ENCODE results near the gene MED4. TPM values are rescaled to one million over a fixed set of nuclear protein-coding genes. Genes with fewer than 3 reads are reported as not detected.

The MED4 gene
- total RNA-seq, 4 donors from 2014 or later = 32.8 to 36.8 (median 34.5) TPM

DNA sequence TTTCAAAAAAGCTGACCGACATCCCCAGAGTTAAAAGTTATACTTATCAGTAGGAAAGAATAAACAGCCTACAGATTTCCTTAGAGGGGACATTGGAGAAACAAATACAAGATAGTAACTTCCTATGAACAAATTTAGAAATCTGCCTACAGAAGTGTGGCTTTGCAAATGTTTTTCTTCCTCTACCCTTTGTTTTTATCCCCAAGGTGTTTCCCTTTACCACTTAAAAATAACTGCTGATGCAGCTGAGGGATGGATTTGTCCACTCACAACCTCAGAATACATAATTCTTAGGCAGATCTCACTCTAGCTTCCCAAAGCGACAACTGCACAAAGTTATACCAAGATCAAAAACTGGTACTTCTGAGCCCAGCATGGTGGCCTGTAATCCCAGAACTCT, 20.9 kb downstream of the MED4 start:
- TF ChIP-seq POLR2A (IDR thresholded peaks at IDR 0.05) = no peak
- TF ChIP-seq, protein P1, sequence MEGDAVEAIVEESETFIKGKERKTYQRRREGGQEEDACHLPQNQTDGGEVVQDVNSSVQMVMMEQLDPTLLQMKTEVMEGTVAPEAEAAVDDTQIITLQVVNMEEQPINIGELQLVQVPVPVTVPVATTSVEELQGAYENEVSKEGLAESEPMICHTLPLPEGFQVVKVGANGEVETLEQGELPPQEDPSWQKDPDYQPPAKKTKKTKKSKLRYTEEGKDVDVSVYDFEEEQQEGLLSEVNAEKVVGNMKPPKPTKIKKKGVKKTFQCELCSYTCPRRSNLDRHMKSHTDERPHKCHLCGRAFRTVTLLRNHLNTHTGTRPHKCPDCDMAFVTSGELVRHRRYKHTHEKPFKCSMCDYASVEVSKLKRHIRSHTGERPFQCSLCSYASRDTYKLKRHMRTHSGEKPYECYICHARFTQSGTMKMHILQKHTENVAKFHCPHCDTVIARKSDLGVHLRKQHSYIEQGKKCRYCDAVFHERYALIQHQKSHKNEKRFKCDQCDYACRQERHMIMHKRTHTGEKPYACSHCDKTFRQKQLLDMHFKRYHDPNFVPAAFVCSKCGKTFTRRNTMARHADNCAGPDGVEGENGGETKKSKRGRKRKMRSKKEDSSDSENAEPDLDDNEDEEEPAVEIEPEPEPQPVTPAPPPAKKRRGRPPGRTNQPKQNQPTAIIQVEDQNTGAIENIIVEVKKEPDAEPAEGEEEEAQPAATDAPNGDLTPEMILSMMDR (IDR thresholded peaks at IDR 0.05) = no peak
- Histone ChIP-seq H3K27me3 (no peaks in the 10 kb centered on the region), H3K36me3 (peaks cover 23 to 47% of the 10 kb centered on the region in 2 donors), H3K4me1 (no peaks in the 10 kb centered on the region), H3K4me3 (replicated peaks in 1 of 3) (no peak overlapping the region), H3K9me3 (no peaks in the 10 kb centered on the region), H3K27ac (no peak overlapping the region)
- DNase-seq = no peak
- WGBS, 2 donors = 87 to 92% methylated on average over 2 of the region's 2 CpGs
- intact Hi-C loops (cut with DNase I) = no loop called here

GRCh38 chr13:48072787-48073186, 22.1 kb downstream of the MED4 start:
- TF ChIP-seq, protein P1 (IDR thresholded peaks at IDR 0.05) = no peak
- no peak for TF ChIP-seq POLR2A (IDR thresholded peaks at IDR 0.05)
- Histone ChIP-seq H3K27ac (no peak overlapping the region), H3K27me3 (no peaks in the 10 kb centered on the region), H3K36me3 (peaks cover 14 to 35% of the 10 kb centered on the region in 2 donors), H3K4me1 (no peaks in the 10 kb centered on the region), H3K4me3 (replicated peaks in 1 of 3) (no peak overlapping the region), H3K9me3 (no peaks in the 10 kb centered on the region)
- no peak for DNase-seq
- WGBS, 2 donors = 99 to 100% methylated on average over 2 of the region's 2 CpGs
- intact Hi-C loops (cut with DNase I) = no loop called here

- H3K27ac ChIP-seq = no peak overlapping the region
- no peak for DNase-seq
- WGBS, 2 donors = 87 to 95% methylated on average over 3 of the region's 3 CpGs
- H3K27me3 ChIP-seq = no peaks in the 10 kb centered on the region
- TF ChIP-seq, protein P1 (IDR thresholded peaks at IDR 0.05) = no peak
- TF ChIP-seq POLR2A (IDR thresholded peaks at IDR 0.05) = no peak
- H3K4me3 ChIP-seq (replicated peaks in 1 of 3) = no peak overlapping the region
- no peaks in the 10 kb centered on the region for H3K4me1 ChIP-seq
- intact Hi-C loops (cut with DNase I) = no loop called here
- H3K9me3 ChIP-seq = no peaks in the 10 kb centered on the region
- peaks cover 14 to 31% of the 10 kb centered on the region in 2 donors for H3K36me3 ChIP-seq
Observed at GRCh38 chr13:48072304-48072703, 22.6 kb downstream of the MED4 start.

- TF ChIP-seq POLR2A (IDR thresholded peaks at IDR 0.05) = no peak
- TF ChIP-seq, protein P1 (IDR thresholded peaks at IDR 0.05) = no peak
- Histone ChIP-seq H3K9me3 (no peaks in the 10 kb centered on the region), H3K27ac (no peak overlapping the region), H3K36me3 (peaks cover 18 to 23% of the 10 kb centered on the region in 2 donors), H3K27me3 (no peaks in the 10 kb centered on the region), H3K4me3 (replicated peaks in 1 of 3) (no peak overlapping the region), H3K4me1 (no peaks in the 10 kb centered on the region)
- WGBS, 2 donors = 79 to 90% methylated on average over 5 of the region's 5 CpGs
- DNase-seq = no peak
- intact Hi-C loops (cut with DNase I) = no loop called here
Observed at GRCh38 chr13:48070942-48071341, 24.0 kb downstream of the MED4 start.

DNA sequence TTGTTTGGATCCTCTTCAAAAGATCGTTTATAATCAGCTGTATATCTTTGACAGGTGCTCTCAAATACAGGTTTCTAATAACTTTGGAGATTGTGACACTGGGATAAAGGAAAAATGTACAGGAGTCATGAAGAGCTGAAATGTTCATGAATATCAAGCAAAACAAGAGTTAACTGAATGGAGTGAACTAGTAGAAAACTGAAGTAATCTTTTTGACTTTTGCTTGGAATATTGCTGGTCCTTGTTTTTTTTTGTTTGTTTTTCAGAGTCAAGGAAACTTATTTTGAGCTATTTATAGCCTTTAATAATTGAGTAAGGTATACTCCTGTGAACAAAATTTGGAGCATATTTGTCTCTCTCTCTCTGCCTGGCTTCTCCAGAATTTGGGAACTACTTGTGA, 25.3 kb downstream of the MED4 start:
- no peak for TF ChIP-seq POLR2A (IDR thresholded peaks at IDR 0.05)
- TF ChIP-seq, protein P1 (IDR thresholded peaks at IDR 0.05) = no peak

More for the DNA sequence above, 25.3 kb downstream of the MED4 start:
- Histone ChIP-seq H3K27ac (no peak overlapping the region), H3K4me1 (no peaks in the 10 kb centered on the region), H3K27me3 (no peaks in the 10 kb centered on the region), H3K36me3 (peaks cover 17 to 18% of the 10 kb centered on the region in 2 donors), H3K4me3 (replicated peaks in 1 of 3) (no peak overlapping the region), H3K9me3 (no peaks in the 10 kb centered on the region)
- no peak for DNase-seq
- WGBS, 2 donors = 91 to 95% methylated on average over 1 of the region's 1 CpG
- intact Hi-C loops (cut with DNase I) = no loop called here

All from thyroid gland (tissue), 4 donors.